K562 (cell line): ENCODE data around the gene SMG9. TPM values are rescaled to one million over a fixed set of nuclear protein-coding genes. Genes with fewer than 3 reads are reported as not detected.

Source experiments
- ATAC-seq: fragments of 200-7000 bp; cut with Tn5 transposase; 3 replicates; pipeline ENCODE4 v1.9.1; 2020; ENCODE audit warnings: moderate library complexity
- BruUV-seq: library from RNA; stranded (reverse); fragments of 400-500 nt; replicated peaks from 2 replicates; lab custom pipeline; 2021; lab: Mats Ljungman, UMichigan
- CTCF ChIA-PET: fragments of 300-600 bp; formaldehyde crosslinking; extraction: SDS; loops from one replicate; lab custom pipeline; 2021; ENCODE audit warnings: low intra/inter-chr PET ratio; lab: Yijun Ruan, JAX
- POLR2A ChIA-PET: fragments of 300-600, 350-650 bp; sonication (Branson Sonifier 250); formaldehyde crosslinking; extraction: SDS; loops from one replicate; lab custom pipeline; 2021; ENCODE audit warnings: antibody characterized with exemption, inconsistent platforms; lab: Yijun Ruan, JAX
- DNase-seq, 4 experiments: peaks; one replicate each; pipeline versions ENCODE4 v3.0.0 to v3.0.0-alpha.2; 2011 to 2018; ENCODE audit warnings: low spot score in 3 of 4, mixed read lengths in 3 of 4; ENCODE audit errors: extremely low read depth in 1 of 4
- FAIRE-seq: peaks from 2 replicates; lab custom pipeline; 2011; peaks lifted over from hg19 to GRCh38; lab: Jason Lieb, UNC
- H2AFZ ChIP-seq: 2 replicates; pipeline ENCODE4 v1.6.0; 2011; ENCODE audit warnings: low read depth, low read length, control low read depth, inconsistent platforms
- H3K27ac ChIP-seq: fragments of 200-600 bp; 3 replicates; pipeline ENCODE4 v1.8.0; 2011; ENCODE audit warnings: low read depth, mild to moderate bottlenecking, control low read depth, inconsistent platforms, low read length, moderate library complexity, mixed read lengths; ENCODE audit errors: extremely low read depth
- H3K27me3 ChIP-seq, 2 experiments: fragments of 300-600 bp in 1 of 2; 2 replicates in 1 of 2; 3 replicates in 1 of 2; pipeline versions ENCODE4 v1.6.0 to v1.8.0; 2011; ENCODE audit warnings: inconsistent platforms in 2 of 2, low read length in 2 of 2, mild to moderate bottlenecking in 1 of 2, mixed read lengths in 1 of 2, moderate library complexity in 1 of 2; ENCODE audit not compliant: control insufficient read depth in 2 of 2, insufficient read depth in 2 of 2
- H3K36me3 ChIP-seq: fragments of 300-600 bp; 3 replicates; pipeline ENCODE4 v1.8.0; 2011; ENCODE audit warnings: mild to moderate bottlenecking, low read length, inconsistent platforms; ENCODE audit not compliant: control insufficient read depth, insufficient read depth
- H3K4me1 ChIP-seq, 2 experiments: fragments of 200-600 bp in 1 of 2; replicated peaks in 1 of 2; 2 replicates in 1 of 2; 3 replicates in 1 of 2; pipeline versions ENCODE4 v1.5.1 to v1.8.0; 2011; ENCODE audit warnings: inconsistent platforms in 2 of 2, low read length in 2 of 2, mild to moderate bottlenecking in 1 of 2, mixed read lengths in 1 of 2, moderate library complexity in 1 of 2; ENCODE audit not compliant: control insufficient read depth in 2 of 2, insufficient read depth in 2 of 2
- H3K4me2 ChIP-seq: 2 replicates; pipeline ENCODE4 v1.6.1; 2011; ENCODE audit warnings: low read length, control low read depth, inconsistent platforms, mixed read lengths; ENCODE audit not compliant: insufficient read depth
- H3K4me3 ChIP-seq: fragments of 200-600 bp; sonication (generic), shearing (Covaris generic); 2 replicates; pipeline ENCODE4 v1.5.1; 2016; ENCODE audit warnings: control low read depth, inconsistent platforms
- H3K79me2 ChIP-seq: fragments of 200-600 bp; 3 replicates; pipeline ENCODE4 v1.8.0; 2011; ENCODE audit warnings: low read length, inconsistent platforms; ENCODE audit not compliant: control insufficient read depth, insufficient read depth
- H3K9ac ChIP-seq, 2 experiments: 2 replicates each; pipeline versions ENCODE4 v1.6.0 to v1.6.1; 2011; ENCODE audit warnings: low read depth in 2 of 2, low read length in 2 of 2, control low read depth in 1 of 2, inconsistent platforms in 1 of 2, mild to moderate bottlenecking in 1 of 2, mixed read lengths in 1 of 2; ENCODE audit not compliant: insufficient read depth in 1 of 2
- H3K9me1 ChIP-seq: one replicate; pipeline ENCODE4 v1.6.0; 2011; ENCODE audit warnings: inconsistent platforms, mild to moderate bottlenecking, low read length, moderate library complexity; ENCODE audit not compliant: control insufficient read depth, insufficient read depth
- H3K9me3 ChIP-seq: replicated peaks from 2 replicates; pipeline ENCODE4 v1.5.1; 2011; ENCODE audit warnings: low read depth, low read length, inconsistent platforms; ENCODE audit not compliant: control insufficient read depth, insufficient read depth
- H4K20me1 ChIP-seq: replicated peaks from 2 replicates; pipeline ENCODE4 v1.6.1; 2011; ENCODE audit warnings: low read length, inconsistent platforms, mixed read lengths; ENCODE audit not compliant: control insufficient read depth, insufficient read depth
- FOS ChIP-seq: IDR thresholded peaks from 3 replicates; pipeline ENCODE4 v1.6.1; 2011; ENCODE audit not compliant: insufficient read length; ENCODE audit errors: extremely low read depth
- KLF1 ChIP-seq: fragments of 450-650 bp; IDR thresholded peaks from 2 replicates; pipeline ENCODE4 v1.6.1; 2016; ENCODE audit warnings: missing genetic modification characterization, missing compliant biosample characterization
- ZBTB5 ChIP-seq: fragments of 450-650 bp; IDR thresholded peaks from 2 replicates; pipeline ENCODE4 v1.6.1; 2017; ENCODE audit warnings: antibody characterized with exemption
- ZNF586 ChIP-seq: fragments of 450-650 bp; formaldehyde crosslinking; conservative IDR thresholded peaks from 2 replicates; pipeline ENCODE4 v1.4.0; 2020; ENCODE audit warnings: mild to moderate bottlenecking, moderate library complexity
- WGBS: fragments of 100-300 bp; shearing (Covaris generic); methylation state at CpG from one replicate; pipeline ENCODE4 v1.1.6; 2016; ENCODE audit warnings: low coverage, mixed read lengths; ENCODE audit not compliant: insufficient coverage; ENCODE audit errors: missing lambda C conversion rate; 5-methylcytosine and 5-hydroxymethylcytosine counted together
- in situ Hi-C: fragments of 300-500 bp; cut with MboI; formaldehyde crosslinking; loops from 4 replicates; pipeline ENCODE4 v1.15.0; 2018; ENCODE audit warnings: inconsistent platforms, mixed read lengths
- intact Hi-C: fragments of 100-400 bp; cut with micrococcal nuclease; formaldehyde crosslinking; loops from 2 replicates; pipeline ENCODE4 v1.14.2; 2022
- polyA plus RNA-seq, 8 experiments: library from polyadenylated mRNA; depleted of rRNA in 4 of 8; stranded (reverse) in 5 of 8; unstranded in 3 of 8; fragments of >200 nt; fragmentation: Nextera tagmentation in 2 of 8; fragmentation: Illumina TruSeq in 1 of 8; extraction: Ambion mirVana in 2 of 8; extraction: Trizol in 1 of 8; gene quantifications; 2 replicates each; pipeline versions ENCODE4 v1.2.1 to v1.2.3, GENCODE V29; 2011 to 2014; ENCODE audit warnings: inconsistent platforms in 1 of 8, missing spikeins in 1 of 8
- total RNA-seq, 7 experiments: library from RNA; depleted of rRNA in 6 of 7; stranded (reverse); fragments of >200 nt in 6 of 7; fragmentation: Illumina TruSeq in 2 of 7; extraction: Trizol in 2 of 7; gene quantifications; 2 replicates each; pipeline versions ENCODE4 v1.2.1 to v1.2.3, GENCODE V29; 2011 to 2021; ENCODE audit warnings: low replicate concordance in 1 of 7

Gene SMG9
- total and polyA plus RNA-seq, 9 of the 15 experiments (the other 6 are each of a cell fraction or from before 2014, with no cell fraction given), result 1.7 to 79.7 (median 40.2) TPM

- FAIRE-seq (no peak), ATAC-seq (no peak), DNase-seq (no peak)
- WGBS, result 15% methylated on average over 7 of the region's 7 CpGs
- Histone ChIP-seq H3K4me3 (no peak overlapping the region), H3K36me3 (no peaks in the 10 kb centered on the region), H4K20me1 (no peaks in the 10 kb centered on the region; the same call in 1 of the 2 replicates), H3K27ac (no peak overlapping the region), H3K9ac (0 out of 4 replicates have a peak overlapping the region, but pooled peaks of 1 of the 2 experiments have one; percentile 26), H3K4me2 (no peak overlapping the region), H2AFZ (no peak overlapping the region), H3K4me1 (peaks cover 0 to 19% of the 10 kb centered on the region in 2 experiments; a peak in 4 of 5 replicates), H3K27me3 (peaks cover 6 to 17% of the 10 kb centered on the region in 2 experiments; a peak in 3 of 5 replicates), H3K9me3 (no peaks in the 10 kb centered on the region), H3K9me1 (no peaks in the 10 kb centered on the region), H3K79me2 (no peaks in the 10 kb centered on the region)
- intact Hi-C loops (no loop called here), in situ Hi-C loops (no loop called here)
- TF ChIP-seq KLF1 (tag) (no peak), ZBTB5 (no peak), FOS (no peak), ZNF586 (CRISPR knock-in tag) (no peak)
- ChIA-PET POLR2A (interaction anchor here (1.1 kb wide), 3 partner anchors 8 to 187 kb away, joined by 3 to 4 read pairs (median 3); partner anchors contain the start of gene SMG9), CTCF (no interaction called here)
- BruUV-seq, result no TSS peak
Observed at GRCh38 chr19:43797556-43797955, 42.8 kb upstream of the SMG9 start.
